Panc1 (cell line): ENCODE measurements around the gene TFE3.

Experiments used
- CTCF ChIP-seq: fragments of 450-650 bp; IDR thresholded peaks from 2 replicates; pipeline ENCODE4 v1.5.1; 2017; ENCODE audit warnings: mild to moderate bottlenecking
- POLR2AphosphoS5 ChIP-seq: IDR thresholded peaks from 2 replicates; pipeline ENCODE4 v1.6.1; 2012; ENCODE audit warnings: mild to moderate bottlenecking, low read depth, low read length, moderate library complexity
- REST ChIP-seq, 2 experiments: IDR thresholded peaks; 2 replicates each; pipeline ENCODE4 v1.6.1; 2011 to 2012; ENCODE audit warnings: low read depth in 2 of 2, control low read depth in 1 of 2, low read length in 1 of 2, mild to moderate bottlenecking in 1 of 2, moderate library complexity in 1 of 2; ENCODE audit not compliant: insufficient read depth in 1 of 2
- SIN3A ChIP-seq: IDR thresholded peaks from 2 replicates; pipeline ENCODE4 v1.6.1; 2012; ENCODE audit warnings: low read depth, mild to moderate bottlenecking, low read length, moderate library complexity, borderline replicate concordance; ENCODE audit not compliant: insufficient read depth

GRCh38 chrX:48989483-48989882, 53.7 kb downstream of the TFE3 start:
- no peak for TF ChIP-seq CTCF
- no peak for TF ChIP-seq REST (IDR thresholded peaks at IDR 0.05; ENCODE audit: insufficient read depth in 1 of 2, low read depth in 2 of 2, low read length in 1 of 2)
- no peak for TF ChIP-seq POLR2AphosphoS5
- TF ChIP-seq SIN3A = no peak
